ENCODE results near the gene DNAH2.
"Not testable (repeated sequence)": the region's sequence is repeated elsewhere in the genome, so short reads cannot be mapped to it uniquely, and the experiment has no call there.

The DNAH2 gene

GRCh38 chr17:7853691-7854038 lies 136.1 kb downstream of the DNAH2 start:
- DNase-seq, result no peak

GRCh38 chr17:7854078-7854777 lies 136.7 kb downstream of the DNAH2 start:
- DNase-seq, result no peak

DNA sequence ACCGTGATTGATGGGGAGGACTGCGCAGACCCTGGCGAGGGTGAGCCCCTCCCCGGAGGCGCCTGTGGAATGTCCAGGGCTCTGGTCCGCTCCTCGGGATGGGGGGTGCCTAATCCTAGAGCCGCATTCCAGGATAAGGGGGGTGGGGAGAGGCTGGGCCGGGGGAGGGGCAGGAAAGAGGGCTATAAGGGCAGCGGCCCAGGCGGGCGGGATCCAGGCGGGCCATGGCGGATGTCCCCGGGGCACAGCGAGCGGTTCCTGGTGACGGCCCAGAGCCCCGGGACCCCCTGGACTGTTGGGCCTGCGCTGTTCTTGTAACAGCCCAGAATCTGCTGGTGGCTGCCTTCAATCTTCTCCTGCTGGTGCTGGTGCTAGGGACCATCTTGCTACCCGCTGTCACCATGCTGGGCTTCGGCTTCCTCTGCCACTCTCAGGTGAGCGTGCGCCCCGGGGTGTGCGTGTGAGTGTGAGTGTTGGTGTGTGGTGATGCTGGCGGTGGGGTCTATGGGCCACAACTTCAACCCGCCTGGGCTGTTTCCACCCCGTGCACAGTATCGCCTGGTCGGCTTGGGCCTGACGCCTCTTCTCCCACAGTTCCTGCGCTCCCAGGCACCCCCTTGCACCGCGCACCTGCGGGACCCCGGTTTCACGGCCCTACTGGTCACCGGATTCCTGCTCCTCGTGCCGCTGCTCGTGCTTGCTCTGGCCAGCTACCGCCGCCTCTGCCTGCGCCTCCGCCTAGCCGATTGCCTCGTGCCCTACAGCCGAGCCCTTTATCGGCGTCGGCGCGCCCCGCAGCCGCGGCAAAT lies 137.5 kb downstream of the DNAH2 start, which contains the start of gene TMEM88:
Gene TMEM88 (plus strand): TSS at position 216 of the 809 bp plus-strand sequence. CDS start 9 bp downstream, at position 225.
- no peak for DNase-seq

DNA sequence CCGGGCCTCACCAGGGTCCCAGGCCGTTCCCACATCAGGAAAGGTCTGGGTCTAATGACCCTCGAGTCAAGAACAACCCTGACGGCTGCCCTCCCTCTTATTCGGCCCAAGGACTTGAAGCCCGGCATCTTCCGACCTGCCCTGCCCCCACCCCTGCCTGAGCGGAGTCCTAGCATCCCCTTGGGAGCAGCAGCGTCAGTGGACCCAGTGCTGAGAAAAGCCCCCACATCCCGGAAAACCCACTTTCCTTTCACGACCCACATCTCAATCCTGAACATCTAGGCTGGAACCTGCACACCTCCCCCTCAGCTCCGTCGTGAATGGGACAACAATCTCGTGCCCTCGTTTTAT lies 138.1 kb downstream of the DNAH2 start:
- DNase-seq, result no peak

- DNase-seq, result no peak
These were observed 138.7 kb downstream of the DNAH2 start for GRCh38 chr17:7856011-7856810.

DNA sequence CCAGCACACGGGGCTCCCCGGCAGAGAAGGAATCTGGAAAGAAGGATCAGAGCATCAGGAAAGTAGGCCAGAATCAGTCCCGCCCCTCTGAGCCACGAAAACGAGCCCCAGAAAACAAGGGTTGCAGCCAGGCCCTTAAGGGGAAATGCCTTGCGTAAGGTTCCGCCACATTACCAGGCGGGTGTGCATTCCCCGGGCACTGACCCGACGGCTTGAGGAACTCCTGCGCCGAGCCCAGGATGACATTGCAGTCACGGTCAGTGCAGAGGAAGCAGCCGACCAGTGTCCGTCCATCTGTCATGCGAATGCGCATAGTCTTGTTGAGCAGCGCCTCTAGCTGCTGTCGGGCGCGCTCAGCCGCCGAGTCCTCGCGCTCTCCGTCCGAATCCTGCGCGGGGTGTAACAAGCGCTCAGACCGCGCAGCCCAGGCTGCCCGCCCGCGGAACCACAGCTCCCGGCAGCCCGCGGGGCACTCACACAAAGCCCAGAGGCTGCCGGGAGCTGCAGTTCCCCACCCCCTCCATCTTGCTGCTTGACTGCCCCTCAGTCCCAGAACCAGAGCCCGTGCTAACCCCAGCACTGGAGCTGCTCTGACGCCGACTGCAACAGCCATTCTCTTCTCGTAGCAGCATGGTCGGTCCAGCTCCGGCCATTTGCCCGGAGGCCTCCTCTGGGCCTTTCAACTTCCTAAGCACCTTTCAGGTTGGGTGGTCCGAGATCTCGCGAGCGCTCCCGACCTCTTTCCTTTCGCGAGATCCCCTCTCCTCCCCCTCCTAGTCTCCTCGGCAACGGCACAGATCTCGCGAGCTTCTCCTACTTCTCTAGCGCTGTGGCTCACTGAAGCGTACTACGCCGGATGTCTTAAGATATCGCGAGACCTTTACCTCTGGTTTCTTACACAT lies 139.5 kb downstream of the DNAH2 start, which contains the start of gene NAA38:
Gene NAA38 (minus strand): TSS at position 749 of the 902 bp plus-strand sequence. CDS start 96 bp downstream, at position 653.
- DNase-seq, result peak; percentile 75

DNA sequence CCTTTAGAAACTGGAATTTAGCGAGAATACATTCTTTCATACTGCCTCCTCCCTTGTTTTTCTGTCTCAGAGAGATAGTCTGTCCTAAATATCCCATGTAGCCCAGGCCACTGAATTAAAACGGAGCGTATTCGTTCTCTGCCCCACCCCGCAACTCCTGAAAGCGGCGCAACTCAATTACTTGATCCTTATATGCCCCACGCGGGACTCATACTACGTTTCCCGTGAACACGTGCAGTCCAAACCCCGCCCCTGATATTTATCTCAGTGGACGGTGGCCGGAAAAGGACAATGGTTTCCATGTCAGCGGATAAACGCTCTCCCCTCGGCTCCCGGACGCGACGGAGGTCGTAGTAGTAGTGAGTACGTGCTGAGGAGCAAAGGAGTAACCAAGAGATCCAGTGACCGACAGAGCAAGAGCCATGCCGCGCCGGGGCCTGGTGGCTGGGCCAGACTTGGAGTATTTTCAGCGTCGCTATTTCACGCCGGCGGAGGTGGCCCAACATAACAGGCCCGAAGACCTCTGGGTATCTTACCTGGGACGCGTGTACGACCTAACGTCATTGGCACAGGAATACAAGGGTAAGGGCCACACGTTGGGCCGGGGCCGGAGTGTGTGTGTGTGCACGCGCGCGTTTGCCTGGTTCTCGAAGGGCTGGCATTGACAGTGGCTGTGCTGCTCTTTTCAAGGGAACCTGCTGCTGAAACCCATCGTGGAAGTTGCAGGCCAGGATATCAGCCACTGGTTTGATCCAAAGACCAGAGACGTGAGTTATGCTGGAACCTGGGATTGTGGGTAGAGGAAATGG lies 140.4 kb downstream of the DNAH2 start, which contains the start of gene CYB5D1:
Gene CYB5D1 (plus strand): TSS at position 291 of the 809 bp plus-strand sequence. CDS start 132 bp downstream, at position 423.
- no peak for DNase-seq

GRCh38 chr17:7858522-7858810 lies 140.9 kb downstream of the DNAH2 start:
- no peak for DNase-seq

DNA sequence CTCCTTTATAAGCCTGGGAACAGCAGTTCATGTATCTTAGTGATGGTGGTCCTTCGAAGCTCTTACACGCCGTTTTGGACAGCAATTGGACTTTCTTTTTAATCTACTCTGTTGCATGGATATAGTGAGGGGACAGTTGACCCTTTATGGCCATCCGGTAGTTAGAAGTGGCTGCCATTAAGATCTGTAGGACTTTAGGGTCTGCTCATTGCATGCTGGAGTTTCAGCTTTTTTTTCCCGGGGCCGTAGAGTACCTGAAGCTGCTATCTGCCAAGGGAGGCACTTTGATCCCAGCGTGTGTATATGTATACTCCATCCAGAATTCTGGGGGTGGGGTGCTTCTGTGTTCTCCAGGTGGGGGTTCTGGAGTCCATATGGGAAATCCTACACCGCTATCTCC lies 141.5 kb downstream of the DNAH2 start:
- DNase-seq, result no peak

GRCh38 chr17:7862692-7863437 lies 145.3 kb downstream of the DNAH2 start:
- DNase-seq, result no peak

DNA sequence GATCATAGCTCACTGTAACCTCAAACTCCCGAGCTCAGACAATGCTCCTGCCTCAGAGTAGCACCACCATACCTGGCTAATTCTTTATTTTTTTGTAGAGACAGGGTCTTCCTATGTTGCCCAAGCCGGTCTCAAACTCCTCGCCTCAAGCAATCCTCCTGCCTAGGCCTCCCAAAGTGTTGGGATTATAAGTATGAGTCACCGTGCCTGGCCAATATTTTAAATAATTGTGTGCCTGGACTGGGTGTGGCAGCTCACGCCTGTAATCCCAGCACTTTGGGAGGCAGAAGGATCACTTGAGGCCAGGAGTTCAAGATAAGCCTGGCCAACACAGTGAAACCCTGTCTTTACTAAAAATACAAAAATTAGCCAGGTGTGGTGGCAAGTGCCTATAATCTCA lies 146.8 kb downstream of the DNAH2 start:
- not testable (repeated sequence) for DNase-seq

DNA sequence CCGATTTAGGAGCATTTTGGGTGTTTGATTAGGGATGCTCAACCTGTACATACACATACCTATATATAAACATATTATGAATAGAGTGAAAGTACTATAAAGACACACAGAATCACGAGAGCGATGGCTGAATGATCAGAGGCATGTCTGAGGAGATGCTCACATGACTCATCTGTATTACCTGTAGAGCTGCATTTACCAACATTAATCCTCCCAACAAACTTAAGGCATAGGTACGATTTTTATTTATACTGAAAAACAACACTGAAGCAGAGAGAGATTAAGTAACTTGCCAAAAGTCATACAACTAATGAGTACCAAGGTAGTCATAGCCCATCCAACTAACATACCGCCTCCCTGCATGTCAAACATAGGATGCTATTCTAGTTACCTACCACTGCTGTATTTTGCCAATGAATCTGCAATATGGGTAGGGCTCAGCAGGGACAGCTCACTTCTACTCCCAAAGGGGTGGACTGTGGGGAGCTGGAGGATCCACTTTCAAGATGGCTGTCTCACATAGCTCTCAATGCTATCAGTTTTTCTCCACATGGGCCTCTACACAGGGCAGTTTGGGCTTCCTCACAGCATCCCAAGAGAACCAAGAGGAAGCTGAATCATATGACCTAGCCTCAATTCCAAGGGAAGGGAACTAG lies 147.6 kb downstream of the DNAH2 start:
- no peak for DNase-seq

- DNase-seq, result no peak
These were observed 150.4 kb downstream of the DNAH2 start for GRCh38 chr17:7867881-7868329.

- no peak for DNase-seq
These were observed 155.5 kb downstream of the DNAH2 start for GRCh38 chr17:7873051-7873450.

- no peak for DNase-seq
These were observed 158.3 kb downstream of the DNAH2 start for GRCh38 chr17:7875804-7876370.

DNA sequence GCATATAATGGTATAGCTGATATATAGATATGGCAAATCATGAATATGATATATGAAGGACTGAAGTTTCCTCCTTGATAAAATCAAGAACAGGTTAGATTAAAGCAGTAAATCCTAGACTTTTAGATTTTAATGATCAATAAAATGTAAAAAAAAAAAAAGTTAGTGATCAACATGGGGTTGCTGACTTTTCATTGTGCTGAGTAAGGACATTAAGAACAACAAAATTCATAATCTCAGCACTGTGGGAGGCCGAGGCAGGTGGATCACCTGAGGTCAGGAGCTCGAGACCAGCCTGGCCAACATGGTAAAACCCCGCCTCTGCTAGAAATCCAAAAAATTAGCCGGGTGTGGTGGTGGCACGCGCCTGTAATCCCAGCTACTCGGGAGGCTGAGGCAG lies 160.7 kb downstream of the DNAH2 start:
- DNase-seq, result no peak

DNA sequence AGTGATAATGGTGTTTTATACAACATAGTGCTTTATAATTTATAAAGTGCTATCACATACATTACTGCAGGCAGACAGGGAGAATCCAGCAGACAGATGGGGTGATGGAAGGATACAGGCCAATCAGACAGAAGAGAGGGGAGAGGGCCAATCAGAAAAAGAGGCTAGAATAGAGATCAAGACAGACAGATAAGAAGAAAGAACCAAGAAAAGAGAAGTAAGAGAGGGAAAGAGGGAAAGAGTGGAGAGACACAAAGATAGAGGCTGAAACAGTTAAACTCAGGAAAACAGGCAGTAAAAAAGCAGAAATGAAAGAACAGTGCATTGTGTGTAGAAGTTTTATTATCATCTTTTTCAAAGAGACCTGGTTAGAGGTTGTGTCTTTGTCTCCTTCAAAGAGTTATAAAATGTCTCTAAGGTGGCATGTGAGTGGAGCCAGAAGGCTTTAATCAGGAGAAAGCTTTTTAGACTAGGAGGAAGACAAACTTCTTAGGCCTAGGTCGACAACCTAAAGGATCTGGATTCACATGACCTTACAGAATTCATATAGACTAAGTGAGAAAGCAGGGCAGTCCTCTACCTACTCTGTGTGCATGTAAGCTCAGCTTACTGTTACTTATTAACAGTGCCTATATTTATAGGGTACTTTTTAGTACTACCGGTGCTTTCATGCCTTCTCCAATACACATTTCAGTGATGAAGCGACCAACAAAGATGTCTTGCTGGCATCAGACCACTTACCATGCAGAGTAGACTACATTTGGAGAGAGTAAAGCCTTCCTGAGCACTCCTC lies 162.7 kb downstream of the DNAH2 start:
- DNase-seq, result no peak

GRCh38 chr17:7881276-7882054 lies 163.9 kb downstream of the DNAH2 start:
- no peak for DNase-seq

All from 8988T (cell line).